GM06990 (cell line): ENCODE data around the gene DOLPP1.

Experiments
- DNase-seq: peaks from one replicate; pipeline ENCODE4 v3.0.0-alpha.2; 2011; ENCODE audit not compliant: insufficient read length; ENCODE audit errors: extremely low read depth
- H3K27me3 ChIP-seq: replicated peaks from 2 replicates; pipeline ENCODE4 v1.6.0; 2011; ENCODE audit warnings: low read length; ENCODE audit not compliant: control insufficient read depth, insufficient read depth
- H3K36me3 ChIP-seq: 2 replicates; pipeline ENCODE4 v1.5.1; 2011; ENCODE audit warnings: low read length; ENCODE audit not compliant: control insufficient read depth, insufficient read depth
- H3K4me3 ChIP-seq: replicated peaks from 2 replicates; pipeline ENCODE4 v1.5.1; 2011; ENCODE audit warnings: low read depth, mild to moderate bottlenecking, control low read depth, low read length
- TF ChIP-seq, protein P1 (sequence below): IDR thresholded peaks from 2 replicates; pipeline ENCODE4 v1.5.1; 2011; ENCODE audit warnings: low read length, control low read depth, mild to moderate bottlenecking, inconsistent platforms; ENCODE audit not compliant: insufficient read depth, poor library complexity, severe bottlenecking

Gene DOLPP1

DNA sequence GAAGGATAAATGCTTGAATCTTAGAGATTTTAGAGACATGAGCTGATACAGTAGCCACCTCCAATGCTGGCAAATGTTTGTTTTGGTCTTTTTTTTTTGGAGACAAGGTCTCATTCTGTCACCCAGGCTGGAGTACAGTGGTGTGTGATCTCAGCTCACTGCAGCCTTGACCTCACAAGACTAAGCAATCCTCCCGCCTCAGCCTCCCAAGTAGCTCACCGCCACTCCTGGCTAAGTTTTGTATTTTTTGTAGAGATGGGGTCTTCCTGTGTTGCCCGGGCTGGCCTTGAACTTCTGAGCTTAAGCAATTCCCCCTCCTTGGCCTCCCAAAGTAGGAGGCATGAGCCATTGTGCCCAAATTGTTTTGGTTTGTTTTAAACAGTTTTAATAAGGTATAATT is 6.8 kb upstream of the DOLPP1 start:
- H3K4me3 ChIP-seq: no peak overlapping the region
- TF ChIP-seq, protein P1, sequence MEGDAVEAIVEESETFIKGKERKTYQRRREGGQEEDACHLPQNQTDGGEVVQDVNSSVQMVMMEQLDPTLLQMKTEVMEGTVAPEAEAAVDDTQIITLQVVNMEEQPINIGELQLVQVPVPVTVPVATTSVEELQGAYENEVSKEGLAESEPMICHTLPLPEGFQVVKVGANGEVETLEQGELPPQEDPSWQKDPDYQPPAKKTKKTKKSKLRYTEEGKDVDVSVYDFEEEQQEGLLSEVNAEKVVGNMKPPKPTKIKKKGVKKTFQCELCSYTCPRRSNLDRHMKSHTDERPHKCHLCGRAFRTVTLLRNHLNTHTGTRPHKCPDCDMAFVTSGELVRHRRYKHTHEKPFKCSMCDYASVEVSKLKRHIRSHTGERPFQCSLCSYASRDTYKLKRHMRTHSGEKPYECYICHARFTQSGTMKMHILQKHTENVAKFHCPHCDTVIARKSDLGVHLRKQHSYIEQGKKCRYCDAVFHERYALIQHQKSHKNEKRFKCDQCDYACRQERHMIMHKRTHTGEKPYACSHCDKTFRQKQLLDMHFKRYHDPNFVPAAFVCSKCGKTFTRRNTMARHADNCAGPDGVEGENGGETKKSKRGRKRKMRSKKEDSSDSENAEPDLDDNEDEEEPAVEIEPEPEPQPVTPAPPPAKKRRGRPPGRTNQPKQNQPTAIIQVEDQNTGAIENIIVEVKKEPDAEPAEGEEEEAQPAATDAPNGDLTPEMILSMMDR: no peak

DNA sequence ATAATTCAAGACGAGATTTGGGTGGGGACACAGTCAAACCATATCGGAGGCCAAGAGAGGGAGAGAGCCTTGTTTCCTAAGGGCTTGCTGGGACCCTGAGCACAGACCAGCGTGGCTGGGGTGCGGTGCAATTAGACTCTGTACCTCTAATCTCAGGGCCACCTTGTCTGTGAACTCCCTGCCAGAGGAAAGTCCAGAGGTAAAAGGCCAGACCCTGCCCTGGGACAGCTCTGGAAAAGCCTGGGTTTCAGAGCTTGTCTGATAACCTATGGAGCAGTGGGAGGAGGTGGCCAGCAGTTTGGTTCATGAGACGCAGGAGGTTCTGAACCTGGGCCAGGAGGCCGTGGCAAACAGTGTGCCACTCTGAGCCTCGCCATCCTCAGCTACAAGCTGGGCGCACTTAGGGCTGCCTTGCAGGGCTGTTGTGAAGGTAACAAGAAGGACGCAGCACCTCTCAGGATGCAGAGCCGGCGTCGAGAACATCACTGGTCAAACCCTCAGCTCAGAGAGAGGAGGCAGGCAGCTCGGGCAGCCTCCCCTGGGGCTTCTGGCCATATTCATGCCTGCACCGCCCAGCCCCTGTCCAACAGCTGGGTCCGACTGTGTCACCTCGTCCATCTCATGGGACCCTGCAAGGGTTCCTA is 4.8 kb upstream of the DOLPP1 start:
- DNase-seq: no peak
- TF ChIP-seq, protein P1: no peak
- no peaks in the 10 kb centered on the region for H3K27me3 ChIP-seq
- H3K36me3 ChIP-seq: peaks cover 3% of the 10 kb centered on the region
- no peak overlapping the region for H3K4me3 ChIP-seq

More for the DNA sequence above, 6.8 kb upstream of the DOLPP1 start:
- no peak for DNase-seq
- Histone ChIP-seq H3K27me3 (no peaks in the 10 kb centered on the region), H3K36me3 (peaks cover 8% of the 10 kb centered on the region)

DNA sequence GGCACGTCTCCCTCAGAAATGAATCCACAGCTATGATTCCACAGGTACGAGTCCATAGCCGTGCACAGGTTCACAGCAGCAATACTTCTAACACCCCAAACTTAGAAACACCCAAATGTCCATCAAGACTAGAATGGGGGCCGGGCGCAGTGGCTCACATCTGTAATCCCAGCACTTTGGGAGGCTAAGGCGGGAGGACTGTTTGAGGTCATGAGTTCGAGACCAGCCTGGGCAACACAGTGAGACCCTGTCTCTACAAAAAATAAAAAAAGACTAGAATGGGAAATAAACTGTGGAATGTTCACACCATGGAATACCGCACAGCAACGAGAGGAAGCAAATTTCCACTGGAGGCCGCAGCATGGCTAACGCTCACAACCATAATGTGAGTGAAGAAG is 4.3 kb upstream of the DOLPP1 start:
- Histone ChIP-seq H3K27me3 (no peaks in the 10 kb centered on the region), H3K36me3 (peaks cover under 1% of the 10 kb centered on the region), H3K4me3 (no peak overlapping the region)
- TF ChIP-seq, protein P1: no peak
- DNase-seq: no peak

DNA sequence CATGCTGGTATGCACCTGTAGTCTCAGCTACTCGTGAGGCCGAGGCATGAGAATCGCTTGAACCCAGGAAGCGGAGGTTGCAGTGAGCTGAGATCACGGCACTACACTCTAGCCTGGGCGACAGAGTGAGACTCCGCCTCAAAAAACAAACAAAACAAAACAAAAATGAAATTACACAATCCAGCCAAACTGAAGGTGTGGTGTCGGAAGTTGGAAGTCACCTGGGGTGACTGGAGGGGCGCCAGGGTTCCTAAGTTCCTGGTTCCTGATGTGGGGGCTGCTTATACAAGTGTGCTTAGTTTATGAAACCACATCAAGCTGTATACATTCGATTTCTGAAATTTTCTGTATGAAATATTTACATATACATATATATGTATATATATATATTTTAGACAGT is 3.7 kb upstream of the DOLPP1 start:
- Histone ChIP-seq H3K27me3 (no peaks in the 10 kb centered on the region), H3K4me3 (no peak overlapping the region), H3K36me3 (no peaks in the 10 kb centered on the region; the same call in 1 of the 2 replicates)
- TF ChIP-seq, protein P1: no peak
- DNase-seq: no peak

DNA sequence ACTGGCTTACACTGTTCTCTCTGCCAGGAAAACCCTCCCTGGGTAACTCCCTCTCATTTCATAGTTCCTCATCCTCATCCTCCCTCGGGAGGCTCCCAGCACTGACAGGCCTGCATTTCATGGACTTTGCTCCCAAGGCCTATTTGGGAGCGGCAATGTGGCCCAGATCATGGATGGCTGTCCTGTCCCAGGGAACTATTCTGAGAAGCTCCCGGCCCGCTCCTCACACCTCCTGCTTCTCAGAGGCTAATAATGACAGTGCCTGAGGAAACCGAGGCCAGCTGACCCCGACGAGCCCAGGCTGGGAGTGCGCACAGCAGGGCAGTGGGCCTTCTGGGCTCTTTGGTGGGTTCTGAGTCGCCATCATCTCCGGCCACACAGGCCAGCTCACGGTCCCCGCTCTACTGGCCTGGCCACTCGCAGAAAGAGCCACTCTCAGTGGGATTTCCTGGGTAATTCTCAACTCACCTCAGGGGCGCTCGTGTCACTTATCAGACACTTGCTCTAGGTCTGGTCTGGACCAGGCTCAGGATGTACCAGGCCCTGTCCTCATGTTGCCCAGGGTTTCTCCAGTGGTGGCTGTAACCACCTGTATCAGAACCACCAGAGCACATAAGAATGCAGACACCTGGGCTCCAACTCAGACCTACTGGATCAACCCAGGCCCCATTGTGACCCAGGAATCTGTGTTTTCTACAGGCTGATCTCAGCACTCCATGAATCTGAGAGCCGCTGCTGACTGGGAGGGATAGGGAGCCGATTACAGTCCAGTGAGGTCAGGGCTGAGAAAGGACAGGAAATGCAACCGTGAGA is 2.0 kb upstream of the DOLPP1 start:
- no peak for DNase-seq
- TF ChIP-seq, protein P1: no peak
- Histone ChIP-seq H3K27me3 (no peaks in the 10 kb centered on the region), H3K36me3 (no peaks in the 10 kb centered on the region), H3K4me3 (no peak overlapping the region)

DNA sequence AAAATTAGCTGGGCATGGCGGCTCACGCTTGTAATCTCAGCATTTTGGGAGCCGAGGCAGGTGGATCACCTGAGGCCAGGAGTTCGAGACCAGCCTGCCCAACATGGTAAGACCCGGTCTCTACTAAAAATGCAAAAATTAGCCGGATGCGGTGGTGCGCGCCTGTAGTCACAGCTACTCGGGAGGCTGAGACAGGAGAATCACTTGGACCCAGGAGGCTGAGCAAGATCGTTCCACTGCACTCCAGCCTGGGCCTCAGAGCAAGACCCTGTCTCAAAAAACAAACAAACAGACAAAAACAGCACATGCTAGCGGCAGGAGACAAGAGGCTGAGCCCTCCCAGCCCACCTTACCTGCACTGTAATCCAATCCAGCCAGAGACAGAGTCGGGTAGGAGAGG is 1.1 kb upstream of the DOLPP1 start:
- Histone ChIP-seq H3K4me3 (peak overlapping the region; percentile 63), H3K36me3 (peaks cover under 1% of the 10 kb centered on the region), H3K27me3 (no peaks in the 10 kb centered on the region)
- TF ChIP-seq, protein P1: no peak
- no peak for DNase-seq
